SK-MEL-5 (cell line): Measurements from ENCODE around the gene NBEAL1. TPM values are rescaled to one million over a fixed set of nuclear protein-coding genes. Genes with fewer than 3 reads are reported as not detected.
"Not testable (repeated sequence)": the region's sequence is repeated elsewhere in the genome, so short reads cannot be mapped to it uniquely, and the experiment has no call there.

Experiments
- DNase-seq: peaks from one replicate; pipeline ENCODE4 v3.0.0-alpha.2; 2016; ENCODE audit warnings: low read depth, low spot score
- in situ Hi-C: cut with HindIII; loops from 2 replicates; pipeline ENCODE4 v1.10.0; 2016; ENCODE audit warnings: low sequenced_read_pairs, high pct_unique_total_duplicates, low pct_unique_long_range_greater_than_20kb
- small RNA-seq, 2 experiments: library from RNA; depleted of rRNA; stranded (forward); fragments of <200 nt; gene quantifications; one replicate each; pipeline ENCODE3, GENCODE V24; 2014
- total RNA-seq: library from RNA; depleted of rRNA; stranded (reverse); fragments of >200 nt; shearing (Covaris generic); gene quantifications from 2 replicates; pipeline ENCODE4 v1.2.3, GENCODE V29; 2014; rRNA removed

Gene NBEAL1
- total RNA-seq, 1 experiment from 2014 or later: 12.9 TPM

GRCh38 chr2:203240491-203240890 is 225.8 kb downstream of the NBEAL1 start:
- in situ Hi-C loops: no loop called here
- no peak for DNase-seq

DNA sequence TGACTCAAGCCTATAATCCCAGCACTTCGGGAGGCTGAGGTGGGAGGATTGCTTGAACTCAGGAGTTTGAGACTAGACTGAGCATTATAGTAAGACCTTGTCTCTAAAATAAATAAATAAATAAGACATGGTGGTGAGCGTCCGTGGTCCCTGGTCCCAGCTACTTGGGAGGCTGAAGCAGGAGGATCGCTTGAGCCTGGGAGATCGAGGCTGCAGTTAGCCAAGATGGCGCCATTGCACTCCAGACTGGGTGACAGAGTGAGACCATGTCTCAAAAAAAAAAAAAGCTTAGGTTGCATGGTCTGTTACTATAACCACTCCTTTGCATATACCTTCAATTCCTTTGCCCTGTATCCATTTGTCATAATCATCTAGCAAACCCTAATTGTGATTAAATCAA is 227.8 kb downstream of the NBEAL1 start:
- DNase-seq: no peak
- in situ Hi-C loops: no loop called here

GRCh38 chr2:203246646-203247045 is 232.0 kb downstream of the NBEAL1 start:
- DNase-seq: no peak
- in situ Hi-C loops: no loop called here

DNA sequence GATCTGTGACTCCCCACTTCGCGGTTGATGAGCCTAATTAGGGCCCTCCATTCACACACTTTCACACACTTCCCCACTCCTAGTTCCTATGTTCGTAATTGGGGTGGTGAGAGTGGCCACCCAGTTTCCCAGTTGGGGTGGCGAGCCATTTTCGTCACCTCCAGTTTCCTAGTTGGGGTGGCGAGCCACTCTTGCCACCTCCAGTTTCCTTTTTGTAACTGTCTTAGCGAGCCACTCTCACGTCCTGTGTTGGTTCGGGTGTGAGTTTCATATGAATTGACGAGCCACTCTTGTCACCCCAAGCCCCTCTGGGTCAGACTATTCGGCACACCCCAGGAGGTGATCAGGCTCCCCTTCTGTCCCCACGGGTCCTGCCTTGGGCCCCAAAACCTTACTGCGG is 238.1 kb downstream of the NBEAL1 start:
- no peak for DNase-seq
- in situ Hi-C loops: no loop called here

DNA sequence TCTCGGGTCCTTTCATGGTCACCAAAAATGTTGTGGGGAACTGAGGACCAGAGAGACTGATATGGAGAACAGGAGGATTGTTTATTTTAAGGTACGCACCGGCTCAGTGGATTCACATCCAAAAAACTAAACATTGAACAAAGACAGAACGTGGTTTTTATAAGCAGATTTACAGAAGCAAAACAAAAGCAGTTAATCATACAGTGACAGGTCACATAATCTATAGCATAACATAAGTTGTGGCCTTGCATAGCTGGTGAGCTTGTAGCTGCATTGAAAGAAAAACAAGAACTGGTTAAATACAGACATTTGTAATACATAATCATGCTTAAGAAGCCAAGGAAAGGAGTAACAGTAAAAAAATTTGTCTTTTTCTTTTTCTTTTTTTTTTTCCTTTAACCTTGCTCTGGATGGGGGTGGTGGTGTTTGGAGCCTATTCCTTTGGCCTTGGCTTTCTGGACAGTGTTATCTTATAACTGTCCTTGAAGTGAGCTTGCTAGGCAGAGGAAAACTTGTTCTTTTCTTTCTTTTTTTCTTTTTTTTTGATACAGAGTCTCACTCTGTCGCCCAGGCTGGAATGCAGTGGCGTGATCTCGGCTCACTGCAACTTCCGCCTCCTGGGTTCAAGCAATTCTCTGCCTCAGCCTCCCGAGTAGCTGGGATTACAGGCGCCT is 238.9 kb downstream of the NBEAL1 start:
- not testable (repeated sequence) for DNase-seq

GRCh38 chr2:203261326-203262159 is 246.9 kb downstream of the NBEAL1 start:
- no peak for DNase-seq
- in situ Hi-C loops: no loop called here

More for the DNA sequence above, 238.9 kb downstream of the NBEAL1 start:
- in situ Hi-C loops: not testable (repeated sequence)

Small RNAs within 50 kb of the gene (small RNA-seq; reads per million reads assigned to genes)
- gene AC010900.2 (0 reads per million in 2 experiments), gene RF00408 (0 to 0.14 reads per million in 2 experiments), gene RN7SL670P (0 reads per million in 2 experiments)

Other genes with a start within 250 kb of the NBEAL1 start
- gene ICA1L, start 143.1 kb upstream of the NBEAL1 start, total RNA-seq: 0.61 and 2.1 TPM in 2 replicates
- 167 and 206 TPM in 2 replicates for gene WDR12, start 103.2 kb upstream of the NBEAL1 start, total RNA-seq
- gene CARF, start 102.6 kb upstream of the NBEAL1 start, total RNA-seq: 4.3 and 6.9 TPM in 2 replicates
- gene CYP20A1, start 224.1 kb downstream of the NBEAL1 start, total RNA-seq: 25.0 and 26.8 TPM in 2 replicates